ENCODE data around the gene MRTFB. TPM values are rescaled to one million over a fixed set of nuclear protein-coding genes. Genes with fewer than 3 reads are reported as not detected.
"Not testable (repeated sequence)": the region's sequence is repeated elsewhere in the genome, so short reads cannot be mapped to it uniquely, and the experiment has no call there.

The MRTFB gene, protein sequence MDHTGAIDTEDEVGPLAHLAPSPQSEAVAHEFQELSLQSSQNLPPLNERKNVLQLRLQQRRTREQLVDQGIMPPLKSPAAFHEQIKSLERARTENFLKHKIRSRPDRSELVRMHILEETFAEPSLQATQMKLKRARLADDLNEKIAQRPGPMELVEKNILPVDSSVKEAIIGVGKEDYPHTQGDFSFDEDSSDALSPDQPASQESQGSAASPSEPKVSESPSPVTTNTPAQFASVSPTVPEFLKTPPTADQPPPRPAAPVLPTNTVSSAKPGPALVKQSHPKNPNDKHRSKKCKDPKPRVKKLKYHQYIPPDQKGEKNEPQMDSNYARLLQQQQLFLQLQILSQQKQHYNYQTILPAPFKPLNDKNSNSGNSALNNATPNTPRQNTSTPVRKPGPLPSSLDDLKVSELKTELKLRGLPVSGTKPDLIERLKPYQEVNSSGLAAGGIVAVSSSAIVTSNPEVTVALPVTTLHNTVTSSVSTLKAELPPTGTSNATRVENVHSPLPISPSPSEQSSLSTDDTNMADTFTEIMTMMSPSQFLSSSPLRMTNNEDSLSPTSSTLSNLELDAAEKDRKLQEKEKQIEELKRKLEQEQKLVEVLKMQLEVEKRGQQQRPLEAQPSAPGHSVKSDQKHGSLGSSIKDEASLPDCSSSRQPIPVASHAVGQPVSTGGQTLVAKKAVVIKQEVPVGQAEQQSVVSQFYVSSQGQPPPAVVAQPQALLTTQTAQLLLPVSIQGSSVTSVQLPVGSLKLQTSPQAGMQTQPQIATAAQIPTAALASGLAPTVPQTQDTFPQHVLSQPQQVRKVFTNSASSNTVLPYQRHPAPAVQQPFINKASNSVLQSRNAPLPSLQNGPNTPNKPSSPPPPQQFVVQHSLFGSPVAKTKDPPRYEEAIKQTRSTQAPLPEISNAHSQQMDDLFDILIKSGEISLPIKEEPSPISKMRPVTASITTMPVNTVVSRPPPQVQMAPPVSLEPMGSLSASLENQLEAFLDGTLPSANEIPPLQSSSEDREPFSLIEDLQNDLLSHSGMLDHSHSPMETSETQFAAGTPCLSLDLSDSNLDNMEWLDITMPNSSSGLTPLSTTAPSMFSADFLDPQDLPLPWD
- 30.9 TPM for total RNA-seq

DNA sequence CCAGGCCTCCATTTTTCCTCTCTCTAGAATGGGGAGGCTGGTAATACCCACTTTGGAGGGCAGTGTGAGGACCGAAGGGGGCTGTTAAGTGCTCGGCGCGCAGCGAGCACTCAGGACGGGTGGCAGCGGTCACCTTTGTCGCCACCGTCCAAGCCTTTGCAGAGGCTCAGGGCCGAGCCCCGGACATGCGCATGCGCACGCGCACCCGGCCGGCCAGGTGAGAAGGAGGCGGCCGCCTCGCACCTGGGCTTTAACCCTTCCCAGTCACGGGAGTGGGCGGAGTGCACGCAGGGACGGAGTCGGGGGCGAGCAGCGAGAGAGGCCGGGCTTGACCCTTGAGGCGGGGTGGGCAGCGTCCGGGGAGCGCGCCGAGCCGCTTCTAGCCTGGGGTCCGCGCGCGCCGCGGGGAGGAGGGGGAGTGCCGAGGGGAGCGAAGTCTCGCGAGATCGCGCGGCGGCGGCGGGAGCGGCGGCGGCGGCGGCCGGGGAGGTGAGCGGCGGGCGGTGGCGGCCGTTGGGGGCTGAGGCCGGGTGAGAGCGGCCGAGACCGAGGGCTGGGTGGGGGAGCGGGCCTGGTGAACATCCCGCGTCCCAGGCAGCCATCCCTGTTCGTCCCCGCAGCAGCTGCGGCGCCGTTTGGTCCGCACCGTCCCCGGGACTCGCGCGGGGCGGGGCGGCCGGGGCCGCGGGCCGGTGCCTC is at the start of gene MRTFB:
Gene MRTFB, plus strand, starts transcription at position 443 of the 699 bp plus-strand sequence. CDS start 69,288 bp downstream, outside the sequence.
- DNase-seq: peak; percentile 89

DNA sequence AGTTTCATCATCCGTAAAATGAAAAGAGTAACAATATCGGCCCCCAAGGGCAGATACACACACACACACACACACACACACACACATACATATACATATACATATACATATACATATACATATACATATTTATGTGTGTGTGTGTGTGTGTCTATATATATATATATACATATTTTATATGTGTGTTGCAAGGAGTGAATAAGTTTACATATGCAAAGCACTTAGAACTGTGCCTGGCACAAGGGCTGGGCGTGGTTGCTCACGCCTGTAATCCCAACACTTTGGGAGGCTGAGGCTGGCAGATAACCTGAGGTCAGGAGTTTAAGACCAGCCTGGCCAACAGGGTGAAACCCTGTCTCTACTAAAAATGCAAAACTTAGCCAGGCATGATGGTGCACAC is 47.6 kb upstream of the MRTFB start:
- DNase-seq: not testable (repeated sequence)

DNA sequence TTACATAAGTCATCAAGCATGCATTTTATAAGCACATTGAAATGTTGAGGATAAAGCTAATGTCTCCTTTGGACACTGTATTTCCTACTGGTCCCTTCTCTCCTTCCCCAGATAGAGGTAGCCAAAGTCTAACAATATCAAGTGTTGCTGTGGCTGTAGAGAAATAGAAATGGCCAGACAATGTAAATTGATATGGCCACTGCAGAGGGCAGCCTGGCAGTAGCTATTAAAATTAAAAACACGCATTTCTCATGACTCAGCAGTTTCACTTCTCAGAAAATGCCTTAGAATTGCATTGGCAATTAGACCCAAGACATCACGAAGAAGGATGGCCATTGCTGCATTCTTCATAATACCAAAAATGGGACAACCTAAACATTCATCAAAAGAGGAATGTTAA is 46.8 kb upstream of the MRTFB start:
- no peak for DNase-seq

DNA sequence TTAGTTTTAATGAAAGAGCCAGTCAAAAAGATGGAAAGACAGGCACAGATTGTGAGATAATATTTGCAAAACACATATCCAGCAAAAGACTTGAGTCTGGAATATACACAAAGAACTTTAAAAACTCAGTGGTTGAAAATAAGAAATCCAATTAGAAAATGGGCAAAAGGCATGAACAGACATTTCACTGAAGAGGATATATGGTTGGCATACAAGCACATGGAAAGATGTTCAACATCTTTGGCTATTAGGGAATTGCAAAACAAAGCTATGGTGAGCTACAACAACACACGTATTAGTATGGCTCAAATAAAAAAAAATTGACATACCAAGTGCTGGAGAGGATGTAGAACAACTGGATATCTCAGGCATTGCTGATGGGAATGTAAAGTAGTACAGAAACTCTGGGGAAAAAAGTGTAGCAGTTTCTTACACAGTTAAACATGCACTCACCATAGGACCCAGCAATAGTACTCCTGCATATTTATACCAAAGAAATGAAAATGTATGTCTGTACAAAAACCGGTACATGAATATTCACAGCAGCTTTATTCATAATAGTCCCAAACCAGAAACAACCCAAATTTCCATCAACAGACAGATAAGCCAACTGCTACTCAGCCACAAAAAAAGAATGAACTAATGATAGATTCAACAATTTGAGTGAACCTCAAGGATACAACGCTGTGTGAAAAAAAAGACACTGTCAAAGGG is 44.4 kb upstream of the MRTFB start:
- no peak for DNase-seq

DNA sequence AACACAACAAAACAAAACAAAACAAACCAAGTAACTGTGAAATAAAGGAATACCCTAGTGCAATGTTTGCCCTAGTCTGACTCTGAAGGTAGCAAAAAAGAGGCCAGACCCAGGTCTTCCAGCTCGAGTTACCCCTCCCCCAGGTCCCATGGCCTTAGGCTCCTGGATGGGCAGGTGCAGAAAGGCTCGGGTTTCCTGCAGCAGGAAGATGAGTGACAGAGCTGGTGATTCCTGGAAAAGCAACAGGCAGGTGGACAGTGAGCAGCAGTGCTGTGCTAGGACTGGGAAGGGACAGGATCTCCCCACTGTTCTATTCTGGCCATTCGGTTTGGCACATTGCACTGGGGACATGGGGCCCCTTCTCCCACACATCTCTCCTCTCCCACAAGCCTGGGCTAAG is 42.9 kb upstream of the MRTFB start:
- peak; percentile 24 for DNase-seq

DNA sequence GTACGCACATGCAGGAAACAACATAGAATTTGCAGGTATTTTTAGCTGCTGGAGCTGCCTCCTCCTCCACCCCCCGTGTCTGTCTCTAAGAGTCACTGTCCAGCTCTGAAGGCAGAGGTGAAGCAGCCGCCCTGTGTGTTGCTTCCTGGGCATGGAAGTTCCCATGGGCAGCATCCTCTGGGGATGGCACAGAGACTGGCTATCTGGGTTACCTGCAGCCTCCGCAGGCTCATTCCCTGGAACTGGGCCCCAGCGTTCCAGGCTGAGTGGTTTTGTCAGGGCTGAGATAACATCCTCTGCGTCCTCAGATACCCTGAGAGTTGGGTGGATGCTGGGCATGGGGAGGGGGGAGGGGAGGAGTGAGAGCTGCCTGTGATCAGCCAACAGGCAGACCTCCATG is 41.5 kb upstream of the MRTFB start:
- DNase-seq: no peak

DNA sequence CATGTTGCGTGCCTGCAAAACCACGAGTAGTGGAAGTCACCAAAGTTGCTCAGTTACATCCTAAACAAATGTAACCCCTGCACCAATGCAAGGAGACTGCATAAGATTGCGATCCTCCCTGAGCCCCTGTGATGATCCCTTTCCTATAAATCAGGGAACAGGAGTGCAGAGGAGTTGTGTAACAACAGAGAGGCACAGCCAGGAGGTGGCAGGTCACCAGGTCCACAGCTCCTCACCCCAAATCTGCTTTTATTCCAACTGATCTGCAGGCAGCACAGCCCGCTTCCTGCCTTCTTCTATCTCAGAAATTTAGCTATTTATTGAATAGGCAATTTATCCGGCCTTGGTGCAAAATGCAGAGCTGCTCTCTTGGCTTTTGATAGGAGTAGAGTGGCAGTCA is 36.0 kb upstream of the MRTFB start:
- DNase-seq: no peak

DNA sequence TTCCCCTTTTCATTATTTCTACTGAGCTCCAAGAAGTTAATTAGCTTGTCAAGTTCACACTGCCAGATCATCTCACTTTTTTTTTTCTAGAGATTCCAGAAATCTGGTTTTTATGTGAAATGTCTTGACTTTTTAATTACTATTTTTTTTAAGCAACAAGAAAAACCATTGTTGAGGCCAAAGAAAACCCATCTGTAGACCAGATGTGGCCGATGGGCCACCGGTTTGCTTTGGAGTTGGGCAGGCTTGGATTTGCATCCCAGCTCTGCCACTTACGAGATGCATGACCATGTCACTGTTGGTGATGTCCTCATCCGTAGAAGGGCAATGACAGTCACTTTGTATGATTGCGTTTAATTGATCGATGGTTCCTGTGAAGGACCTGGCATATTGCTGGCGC is 34.2 kb upstream of the MRTFB start:
- DNase-seq: no peak

DNA sequence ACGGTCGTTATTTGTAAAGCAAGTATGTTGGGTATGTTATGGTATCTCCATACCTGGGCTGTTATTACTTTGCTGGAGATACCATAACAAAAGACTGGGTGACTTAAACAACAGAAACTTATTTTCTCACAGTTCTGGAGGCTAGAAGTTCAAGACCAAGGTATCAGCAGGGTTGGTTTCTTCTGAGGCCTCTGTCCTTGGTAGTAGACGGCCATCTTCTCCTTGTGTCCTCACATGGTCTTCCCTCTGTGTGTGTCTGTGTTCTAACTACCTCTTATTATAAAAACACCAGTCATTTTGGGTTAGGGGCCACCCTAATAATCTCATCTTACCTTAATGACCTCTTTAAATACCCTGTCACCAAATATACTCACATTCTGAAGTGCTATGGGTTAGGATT is 33.2 kb upstream of the MRTFB start:
- DNase-seq: no peak

DNA sequence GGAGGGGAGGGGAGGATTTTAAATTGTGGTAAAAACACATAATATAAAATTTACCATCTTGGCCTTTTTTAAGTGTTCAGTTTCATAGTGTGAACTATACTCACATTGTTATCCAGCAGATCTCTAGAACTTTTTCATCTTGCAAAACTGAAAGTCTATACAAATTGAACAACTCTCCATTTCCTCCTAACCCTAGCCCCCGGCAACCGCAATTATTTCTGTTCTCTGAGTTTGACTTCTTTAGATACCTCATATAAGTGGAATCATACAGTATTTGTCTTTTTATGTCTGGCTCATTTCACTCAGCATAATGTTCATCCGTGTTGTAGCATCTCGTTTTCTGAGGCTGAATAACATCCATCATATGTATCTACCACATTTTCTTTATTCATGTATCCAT is 30.0 kb upstream of the MRTFB start:
- no peak for DNase-seq

DNA sequence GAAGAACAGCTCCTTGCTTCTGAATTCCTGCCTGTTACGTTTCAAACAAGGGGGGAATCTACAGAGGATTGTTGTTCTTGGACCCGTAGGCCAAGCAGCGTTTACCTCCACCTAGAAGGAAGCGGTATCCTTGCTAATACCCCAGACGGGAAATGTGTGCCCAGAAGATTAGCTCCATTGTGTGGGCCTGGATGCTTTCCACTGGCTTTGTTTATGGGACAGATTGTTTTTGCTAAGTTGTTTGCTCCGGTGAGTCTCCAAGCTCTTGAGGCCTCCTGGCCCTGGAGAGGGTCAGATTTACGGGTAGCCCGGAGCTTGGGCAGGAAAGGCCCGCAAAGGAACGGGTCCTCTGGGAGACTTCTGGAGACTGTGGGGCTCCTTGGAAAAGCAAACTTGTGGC is 28.4 kb upstream of the MRTFB start:
- DNase-seq: peak; percentile 48

DNA sequence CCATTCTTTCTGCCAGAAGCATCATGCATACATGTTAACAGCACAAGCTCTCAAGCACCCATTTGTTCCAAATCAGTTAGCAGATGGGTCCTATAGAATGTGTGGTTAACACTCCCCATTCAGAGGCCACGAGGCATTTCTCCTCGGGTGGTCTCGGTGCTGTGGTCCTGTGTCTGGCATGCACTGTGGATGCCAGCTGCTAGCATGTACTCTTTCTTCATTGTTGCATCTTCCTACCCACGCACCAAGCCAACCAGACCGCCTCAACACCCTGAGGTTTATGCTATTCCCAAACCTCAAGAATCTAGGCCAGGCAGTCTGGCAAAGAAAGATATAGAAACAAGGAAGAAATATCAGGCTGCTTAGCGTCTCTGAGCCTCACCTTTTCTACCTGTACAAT is 27.8 kb upstream of the MRTFB start:
- DNase-seq: peak; percentile 18

DNA sequence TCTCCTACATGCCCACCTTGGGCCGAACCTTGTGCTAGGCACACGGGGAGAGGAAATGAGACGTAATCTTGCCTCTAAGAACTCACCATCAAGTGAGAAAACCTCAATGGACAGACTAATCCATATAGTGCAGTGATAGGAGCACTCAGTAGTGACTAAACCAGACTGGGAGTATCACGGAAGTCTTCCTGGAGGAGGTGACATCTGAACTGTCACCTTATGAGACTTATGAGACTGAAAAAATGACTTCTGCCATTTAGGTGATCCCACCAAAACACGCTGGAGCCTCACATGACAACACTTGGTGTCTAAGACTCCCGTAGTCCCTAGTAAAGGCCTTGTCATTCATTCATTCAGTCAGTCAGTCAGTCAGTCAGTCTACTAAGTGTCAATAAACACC is 27.3 kb upstream of the MRTFB start:
- no peak for DNase-seq

DNA sequence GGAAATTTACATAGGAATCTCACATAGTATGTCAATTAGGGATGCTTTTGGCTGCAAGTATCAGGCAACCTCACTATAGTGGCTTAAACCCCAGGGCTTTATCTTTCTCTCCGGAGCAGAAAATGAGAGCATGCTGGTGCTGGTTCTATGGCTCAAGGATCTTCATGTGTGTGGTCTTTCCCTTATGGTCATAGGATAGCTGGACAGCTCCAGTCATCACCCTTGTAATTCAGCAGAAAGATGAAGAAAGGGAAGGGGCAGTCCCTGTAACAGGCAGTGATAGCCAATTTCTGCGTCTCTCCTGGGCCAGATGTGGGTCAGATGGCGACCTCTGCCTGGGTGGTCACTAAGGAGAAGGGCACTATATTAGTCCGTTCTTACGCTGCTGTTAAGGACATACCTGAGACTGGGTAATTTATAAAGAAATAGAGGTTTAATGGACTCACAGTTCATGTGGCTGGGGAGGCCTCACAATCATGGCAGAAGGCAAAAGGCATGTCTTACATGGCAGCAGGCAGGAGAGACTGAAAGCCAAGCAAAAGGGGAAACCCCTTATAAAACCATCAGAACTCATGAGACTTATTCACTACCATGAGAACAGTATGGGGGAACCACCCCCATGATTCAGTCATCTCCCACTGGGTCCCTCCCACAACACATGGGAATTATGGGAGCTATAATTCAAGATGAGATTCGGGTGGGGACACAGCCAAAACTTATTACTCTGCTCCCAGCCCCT is 23.8 kb upstream of the MRTFB start:
- DNase-seq: not testable (repeated sequence)

DNA sequence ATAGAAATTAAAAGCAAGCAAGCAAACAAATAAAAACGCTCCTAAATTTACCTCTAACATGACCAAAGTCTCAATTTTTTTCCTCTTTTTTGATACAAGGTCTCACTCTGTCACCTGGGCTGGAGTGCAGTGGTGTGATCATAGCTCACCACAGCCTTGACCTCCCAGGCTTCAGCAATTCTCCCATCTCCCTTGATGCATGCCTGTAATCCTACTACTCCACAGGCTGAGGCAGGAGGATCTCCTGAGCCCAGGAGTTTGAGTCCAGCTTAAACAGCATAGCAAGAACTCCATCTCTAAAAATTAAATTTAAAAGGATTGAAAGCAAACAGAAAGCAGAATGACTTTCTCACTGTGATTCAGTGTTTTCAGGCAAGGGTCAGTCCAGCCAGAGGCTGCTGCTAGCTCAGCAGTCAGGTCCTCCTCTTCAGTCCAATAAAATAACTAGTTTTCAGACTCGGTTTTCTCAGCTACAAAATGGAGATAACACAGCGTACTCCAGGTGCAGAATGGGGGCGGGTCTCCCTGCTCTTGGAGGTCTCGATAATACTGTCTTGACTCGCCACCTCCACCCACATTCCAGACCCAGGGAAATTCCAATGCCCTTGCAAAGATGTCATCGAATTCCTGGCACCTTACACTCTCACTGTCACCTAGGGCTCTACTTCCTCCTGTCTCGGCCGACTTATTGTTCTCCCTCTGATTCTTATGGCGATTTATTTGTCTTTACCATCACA is 20.7 kb upstream of the MRTFB start:
- no peak for DNase-seq

DNA sequence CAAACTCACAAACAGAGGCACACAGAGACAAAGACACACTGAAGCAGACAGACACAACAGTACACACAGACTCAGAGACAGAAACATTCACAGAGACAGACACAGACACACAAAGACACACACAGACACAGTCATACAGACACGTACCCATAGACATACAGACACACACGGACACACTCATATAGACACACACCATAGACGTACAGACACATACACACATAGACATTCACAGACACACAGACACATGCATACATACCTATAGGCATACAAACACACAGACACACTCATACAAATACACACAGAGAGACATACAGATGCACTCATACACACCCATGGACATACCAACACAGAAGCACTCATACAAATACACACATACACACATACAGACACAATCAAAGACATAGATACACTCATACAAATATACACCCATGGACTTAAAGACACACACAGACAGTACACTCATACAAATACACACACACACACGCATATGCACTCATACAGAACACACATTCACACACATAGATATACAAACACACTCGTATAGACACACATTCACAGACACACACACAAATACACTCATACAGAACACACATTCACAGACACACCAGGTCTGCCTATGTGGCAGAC is 19.9 kb upstream of the MRTFB start:
- DNase-seq: no peak

DNA sequence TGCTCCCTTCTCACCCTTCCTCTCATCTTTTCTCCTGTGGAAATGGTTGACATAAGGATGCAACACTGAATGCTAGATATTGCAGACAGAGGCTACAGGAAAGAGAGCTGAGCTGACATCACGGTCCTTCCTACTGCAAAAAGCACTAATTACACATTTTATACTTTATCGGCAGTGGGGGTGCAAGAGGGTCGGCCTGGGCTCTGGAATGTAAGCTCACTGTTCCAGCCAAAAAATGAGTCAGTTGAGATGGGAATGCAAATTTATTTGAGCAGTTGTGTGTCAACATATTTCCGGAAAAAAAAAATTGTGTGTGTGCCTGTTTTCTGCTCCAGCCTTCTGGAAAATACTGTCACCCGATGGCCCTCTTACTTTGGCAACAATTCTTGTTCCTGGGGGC is 14.1 kb upstream of the MRTFB start:
- DNase-seq: no peak

DNA sequence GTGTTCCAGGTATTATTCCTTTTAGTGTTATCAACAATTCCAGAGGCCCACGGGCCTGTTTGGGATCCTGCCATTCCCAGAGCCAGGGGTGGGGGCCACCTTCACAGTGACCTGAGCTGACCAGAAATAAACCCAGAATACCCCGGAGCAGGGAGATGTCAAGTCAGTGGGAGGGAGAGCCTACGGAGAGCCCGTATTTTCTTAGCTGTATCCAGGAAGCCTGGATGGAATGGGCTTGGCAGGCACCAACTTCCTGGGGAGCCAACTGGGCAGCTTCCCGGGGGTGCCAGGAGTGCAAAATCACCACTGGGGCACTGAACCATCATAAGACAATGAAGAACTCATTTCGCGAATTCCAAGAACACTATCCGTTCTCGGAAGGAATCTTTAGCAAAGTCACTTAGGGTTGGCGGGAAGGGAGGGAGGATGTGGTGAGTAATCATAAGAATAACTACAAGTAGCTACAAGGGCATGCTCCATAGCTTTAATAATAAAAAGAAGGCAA is 13.2 kb upstream of the MRTFB start:
- DNase-seq: no peak

DNA sequence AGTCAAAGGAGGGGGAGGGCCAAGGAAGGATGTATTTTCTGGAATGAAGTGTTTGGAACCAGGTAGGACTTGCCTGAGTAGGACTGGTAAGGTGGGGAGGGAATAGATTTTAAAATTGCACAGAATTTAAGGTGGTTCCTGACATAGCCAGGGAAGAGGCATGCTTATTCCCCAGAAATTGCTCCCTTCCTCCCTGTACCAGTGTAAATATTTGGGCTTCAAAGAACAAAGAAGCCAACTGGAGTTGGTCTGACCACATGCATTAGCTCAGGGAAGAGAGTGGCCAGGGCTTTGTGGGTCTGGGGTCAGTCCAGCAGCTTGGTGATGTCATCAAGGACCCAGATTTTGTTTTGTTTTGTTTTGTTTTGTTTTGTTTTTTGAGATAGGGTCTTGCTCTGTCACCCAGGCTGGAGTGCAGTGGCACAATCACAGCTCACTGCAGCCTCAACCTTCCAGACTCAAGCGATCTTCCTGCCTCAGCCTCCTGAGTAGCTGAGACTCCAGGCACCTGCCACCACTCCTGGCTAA is 9.3 kb upstream of the MRTFB start:
- DNase-seq: no peak

All from tongue (tissue), 2 donors.